ENCODE measurements around the gene ING4. TPM values are rescaled to one million over a fixed set of nuclear protein-coding genes. Genes with fewer than 3 reads are reported as not detected.

Gene ING4
- total and polyA plus RNA-seq, 8 donors, result 8.7 to 53.6 (median 38.6) TPM

DNA sequence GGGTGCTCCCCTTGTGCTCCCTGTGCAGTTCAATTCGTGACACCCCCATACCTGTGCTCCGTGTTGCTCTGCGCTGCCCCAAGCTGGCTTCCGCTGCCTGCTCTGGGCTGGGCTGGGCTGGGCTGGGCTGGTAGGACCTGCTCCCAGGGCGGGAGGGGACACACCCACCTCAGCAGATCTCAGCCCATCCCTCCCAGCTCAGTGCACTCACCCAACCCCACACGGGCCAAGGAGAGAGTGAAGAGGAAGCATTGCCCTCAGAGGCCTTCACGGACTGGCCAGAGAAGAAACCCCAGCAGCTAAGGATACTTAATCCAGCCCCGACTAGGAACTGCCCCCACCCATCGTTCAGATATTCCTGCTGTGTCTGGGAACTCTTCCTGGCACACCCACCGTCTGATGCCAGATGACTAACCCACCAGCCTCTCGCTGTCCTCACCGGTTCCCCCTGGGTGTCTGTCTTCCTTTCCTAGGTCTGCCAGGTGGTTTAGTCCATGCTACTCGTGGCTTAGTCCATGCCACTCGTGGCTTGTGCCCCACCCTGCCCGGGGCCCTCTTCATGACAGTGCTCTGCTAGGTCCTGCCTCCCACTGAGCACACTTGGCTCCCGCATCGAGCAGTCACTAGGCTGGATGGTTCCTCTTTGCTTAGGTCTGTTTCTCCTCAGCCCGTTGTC is 26.9 kb downstream of the ING4 start, which contains the start of gene LPAR5:
TSS of gene LPAR5 (minus strand) at position 104 of the 676 bp plus-strand sequence. CDS start 14,711 bp downstream, outside the sequence.
- Histone ChIP-seq H3K27ac (peak within 1 kb of the TSS; percentile 49 to 68 (median 57)), H3K4me1 (peaks cover 12 to 57% (median 19%) of the 10 kb centered on the region in 4 donors), H3K9me3 (no peaks in the 10 kb centered on the region), H3K4me3 (peak within 1 kb of the TSS; percentile 18 to 32 (median 27)), H3K27me3 (peaks cover 0 to 6% (median 0%) of the 10 kb centered on the region in 3 donors), H3K36me3 (no peaks in the 10 kb centered on the region)
- peak; percentile 78 to 91 for DNase-seq
- intact Hi-C loops (cut with DNase I; ENCODE audit: low total_unique reads), result no loop called here
- TF ChIP-seq, protein P1, sequence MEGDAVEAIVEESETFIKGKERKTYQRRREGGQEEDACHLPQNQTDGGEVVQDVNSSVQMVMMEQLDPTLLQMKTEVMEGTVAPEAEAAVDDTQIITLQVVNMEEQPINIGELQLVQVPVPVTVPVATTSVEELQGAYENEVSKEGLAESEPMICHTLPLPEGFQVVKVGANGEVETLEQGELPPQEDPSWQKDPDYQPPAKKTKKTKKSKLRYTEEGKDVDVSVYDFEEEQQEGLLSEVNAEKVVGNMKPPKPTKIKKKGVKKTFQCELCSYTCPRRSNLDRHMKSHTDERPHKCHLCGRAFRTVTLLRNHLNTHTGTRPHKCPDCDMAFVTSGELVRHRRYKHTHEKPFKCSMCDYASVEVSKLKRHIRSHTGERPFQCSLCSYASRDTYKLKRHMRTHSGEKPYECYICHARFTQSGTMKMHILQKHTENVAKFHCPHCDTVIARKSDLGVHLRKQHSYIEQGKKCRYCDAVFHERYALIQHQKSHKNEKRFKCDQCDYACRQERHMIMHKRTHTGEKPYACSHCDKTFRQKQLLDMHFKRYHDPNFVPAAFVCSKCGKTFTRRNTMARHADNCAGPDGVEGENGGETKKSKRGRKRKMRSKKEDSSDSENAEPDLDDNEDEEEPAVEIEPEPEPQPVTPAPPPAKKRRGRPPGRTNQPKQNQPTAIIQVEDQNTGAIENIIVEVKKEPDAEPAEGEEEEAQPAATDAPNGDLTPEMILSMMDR (IDR thresholded peaks at IDR 0.05), result no peak
- TF ChIP-seq POLR2A (IDR thresholded peaks at IDR 0.05) (no peak), POLR2AphosphoS5 (IDR thresholded peaks at IDR 0.05) (peak in 2 of 3 donors; percentile 54 to 60), EP300 (IDR thresholded peaks at IDR 0.05) (no peak)
- WGBS, 5 donors, result 37 to 53% (median 45%) methylated on average over 16 to 18 of the region's 18 CpGs

DNA sequence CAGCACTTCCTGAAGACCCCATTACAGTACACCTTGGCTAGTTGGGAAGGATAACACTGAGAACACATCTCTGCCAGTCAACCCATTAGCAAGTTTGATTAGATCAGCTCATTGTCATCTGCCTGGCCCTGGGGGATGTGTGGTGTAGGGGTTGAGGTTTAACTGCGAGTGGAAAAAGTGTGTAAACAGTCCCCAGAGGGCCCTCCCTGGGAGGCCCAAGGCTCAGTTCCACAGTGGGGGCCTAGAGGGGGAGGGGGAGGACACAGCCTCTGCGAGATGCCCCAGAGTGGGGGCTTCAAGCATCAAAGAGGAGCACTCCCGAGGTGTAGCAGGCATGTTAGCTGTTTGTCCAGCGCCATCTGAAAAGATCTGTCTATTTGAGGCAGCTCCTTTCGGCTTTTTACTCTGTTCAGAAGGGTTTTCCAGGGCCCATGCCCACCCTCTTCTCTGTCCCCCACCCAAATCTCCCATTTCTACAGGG is 27.5 kb downstream of the ING4 start:
- H3K4me1 ChIP-seq, result peaks cover 12 to 63% (median 25%) of the 10 kb centered on the region in 4 donors
- H3K36me3 ChIP-seq, result no peaks in the 10 kb centered on the region
- H3K27ac ChIP-seq, result peak overlapping the region; percentile 49 to 68 (median 57)
- DNase-seq, result peak in 1 of 2 donors; percentile 62
- peaks cover 0 to 9% (median 0%) of the 10 kb centered on the region in 3 donors for H3K27me3 ChIP-seq
- intact Hi-C loops (cut with DNase I; ENCODE audit: low total_unique reads), result no loop called here
- no peaks in the 10 kb centered on the region for H3K9me3 ChIP-seq
- 19 to 42% (median 33%) methylated on average over 5 of the region's 5 CpGs for WGBS, 5 donors
- H3K4me3 ChIP-seq, result peak overlapping the region; percentile 18 to 32 (median 27)
- TF ChIP-seq POLR2AphosphoS5 (IDR thresholded peaks at IDR 0.05) (no peak), POLR2A (IDR thresholded peaks at IDR 0.05) (no peak), EP300 (IDR thresholded peaks at IDR 0.05) (no peak)
- TF ChIP-seq, protein P1 (IDR thresholded peaks at IDR 0.05), result no peak

DNA sequence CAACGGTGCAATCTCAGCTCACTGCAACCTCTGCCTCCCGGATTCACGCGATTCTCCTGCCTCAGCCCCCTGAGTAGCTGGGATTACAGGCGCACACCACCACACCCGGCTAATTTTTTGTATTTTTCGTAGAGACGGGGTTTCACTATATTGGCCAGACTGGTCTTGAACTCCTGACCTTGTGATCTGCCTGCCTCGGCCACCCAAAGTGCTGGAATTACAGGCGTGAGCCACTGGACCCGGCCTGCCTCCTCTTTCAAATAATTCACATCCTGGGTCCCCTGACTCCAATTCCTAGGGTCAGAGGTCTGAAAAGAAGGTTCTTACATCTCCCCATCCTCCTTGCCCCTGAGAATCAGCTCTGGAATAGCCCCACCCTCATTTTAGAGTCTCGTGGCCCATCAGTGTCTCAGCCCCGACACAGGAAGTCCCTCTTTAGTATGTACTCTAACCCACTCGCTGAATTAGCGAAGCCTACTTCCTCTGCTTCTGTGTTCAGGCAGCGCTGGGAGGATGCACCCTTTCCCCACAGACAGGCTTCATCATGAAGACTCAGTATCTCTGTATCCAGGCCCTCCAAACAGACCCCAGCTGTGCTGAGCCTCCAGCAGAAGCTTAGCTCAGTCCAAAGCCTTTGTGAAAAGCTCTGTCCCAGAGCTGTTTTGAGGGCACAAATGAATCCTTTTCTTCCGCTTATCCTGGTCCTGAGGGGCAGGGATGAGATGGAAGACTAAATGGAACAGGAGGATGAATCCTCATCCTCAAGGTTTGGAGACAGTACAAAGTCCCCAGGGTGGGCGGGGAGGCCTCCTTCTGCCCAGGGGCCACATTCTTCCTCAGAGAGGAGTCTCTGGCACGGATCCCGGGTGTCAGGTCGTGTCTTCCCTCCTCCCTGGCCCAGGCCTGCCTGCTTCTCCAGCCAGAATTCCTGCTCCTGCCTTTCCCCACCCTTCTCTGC is 30.6 kb downstream of the ING4 start:
- peak overlapping the region in 1 of 4 donors; percentile 21 for H3K4me3 ChIP-seq
- 61 to 67% (median 63%) methylated on average over 19 to 21 of the region's 21 CpGs for WGBS, 5 donors
- H3K36me3 ChIP-seq, result no peaks in the 10 kb centered on the region
- H3K4me1 ChIP-seq, result peaks cover 12 to 72% (median 25%) of the 10 kb centered on the region in 4 donors
- TF ChIP-seq POLR2AphosphoS5 (IDR thresholded peaks at IDR 0.05) (peak in 1 of 3 donors; percentile 13), POLR2A (IDR thresholded peaks at IDR 0.05) (no peak)
- peak in 1 of 2 donors; percentile 74 for DNase-seq
- H3K27ac ChIP-seq, result peak overlapping the region; percentile 73 to 81 (median 80)
- peaks cover 0 to 4% (median 0%) of the 10 kb centered on the region in 3 donors for H3K27me3 ChIP-seq
- intact Hi-C loops (cut with DNase I; ENCODE audit: low total_unique reads), result no loop called here
- no peaks in the 10 kb centered on the region for H3K9me3 ChIP-seq

DNA sequence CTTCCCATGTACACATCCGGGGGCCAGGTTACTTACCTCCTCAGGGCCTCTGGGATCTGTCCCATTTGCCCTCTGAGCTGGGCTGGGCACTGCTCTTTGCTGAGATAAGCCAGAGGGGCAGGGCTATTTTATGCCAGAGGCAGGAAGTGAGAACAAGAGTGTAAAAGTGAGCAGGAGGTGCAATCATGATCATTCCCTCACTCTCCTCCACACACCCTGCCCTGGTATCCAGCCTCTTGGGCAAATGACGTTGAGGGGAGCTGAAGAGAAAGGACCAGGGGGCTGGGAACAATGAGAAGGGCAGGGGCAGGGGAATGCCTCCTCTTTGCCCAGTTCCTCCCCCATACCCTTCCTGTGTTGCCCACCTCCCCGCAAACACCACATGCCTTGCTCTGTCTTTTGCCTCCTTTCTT is 31.4 kb downstream of the ING4 start:
- H3K27ac ChIP-seq, result peak overlapping the region; percentile 73 to 81 (median 80)
- DNase-seq, result peak; percentile 78 to 90
- intact Hi-C loops (cut with DNase I; ENCODE audit: low total_unique reads), result no loop called here
- H3K9me3 ChIP-seq, result no peaks in the 10 kb centered on the region
- 36 to 57% (median 50%) methylated on average over 3 of the region's 3 CpGs for WGBS, 5 donors
- peaks cover 12 to 76% (median 25%) of the 10 kb centered on the region in 4 donors for H3K4me1 ChIP-seq
- peaks cover 0 to 4% (median 0%) of the 10 kb centered on the region in 3 donors for H3K27me3 ChIP-seq
- no peaks in the 10 kb centered on the region for H3K36me3 ChIP-seq
- TF ChIP-seq EP300 (IDR thresholded peaks at IDR 0.05) (no peak), POLR2A (IDR thresholded peaks at IDR 0.05) (peak in 1 of 4 donors; percentile 16), POLR2AphosphoS5 (IDR thresholded peaks at IDR 0.05) (peak in 2 of 3 donors; percentile 71 to 83)
- TF ChIP-seq, protein P1 (IDR thresholded peaks at IDR 0.05), result no peak
- H3K4me3 ChIP-seq, result peak overlapping the region; percentile 4 to 22 (median 18)

Measured in stomach (tissue), 9 donors.